Testis (tissue), 2 donors: ENCODE results near the gene FXN.

ENCODE experiments used
- CTCF ChIP-seq, 3 experiments: fragments of 450-650 bp in 2 of 3; fragments of 200-600 bp in 1 of 3; sonication (generic) in 1 of 3; IDR thresholded peaks; one replicate each; pipeline ENCODE4 v1.5.1; 2016 to 2019; ENCODE audit warnings: antibody characterized with exemption in 3 of 3, mild to moderate bottlenecking in 2 of 3, moderate library complexity in 1 of 3
- POLR2A ChIP-seq: fragments of 450-650 bp; IDR thresholded peaks from one replicate; pipeline ENCODE4 v1.6.1; 2017; ENCODE audit warnings: antibody characterized with exemption, mild to moderate bottlenecking, moderate library complexity

DNA sequence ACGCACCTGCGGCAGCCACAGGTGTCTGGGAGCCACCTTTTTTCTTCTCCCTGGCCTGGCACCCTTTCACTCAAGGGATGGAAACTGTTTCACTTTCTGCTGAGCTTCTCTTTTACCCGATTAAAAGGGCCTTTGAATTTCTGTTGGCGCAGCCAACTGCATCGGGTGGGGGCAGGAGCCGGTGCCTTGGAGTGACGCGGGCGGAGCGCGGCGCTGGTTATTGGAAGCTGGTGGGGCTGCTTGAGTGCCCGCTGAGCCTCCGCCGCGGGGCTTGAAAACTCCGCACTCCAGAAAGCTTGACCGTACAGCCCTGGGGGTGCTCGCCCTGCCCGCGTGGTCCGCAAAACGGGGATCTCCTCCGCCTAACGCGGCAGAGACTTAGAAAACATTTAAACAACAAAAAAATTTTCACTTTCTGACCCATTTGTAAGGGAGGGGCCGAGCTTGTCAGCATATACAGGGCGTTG lies 86.6 kb downstream of the FXN start:
- TF ChIP-seq POLR2A (no peak), CTCF (IDR thresholded peaks at IDR 0.05) (no peak)
